Activated gamma-delta T cell treated with Interleukin-2 at 50 U/mL for 16 hours (primary cell): ENCODE measurements around the gene SYCP2.

ENCODE experiments used
- DNase-seq: peaks from one replicate; pipeline ENCODE4 v3.0.0-alpha.2; 2020

SYCP2 gene

GRCh38 chr20:59940129-59940955 lies 6.9 kb upstream of the SYCP2 start, which contains the start of the genes FAM217B and PPP1R3D:
FAM217B (plus strand) TSS chr20:59940389; CDS start chr20:59943944, 3,555 bp downstream.
PPP1R3D (minus strand) TSS chr20:59940305; CDS start chr20:59939931, 374 bp downstream.
- DNase-seq: peak; percentile 83

DNA sequence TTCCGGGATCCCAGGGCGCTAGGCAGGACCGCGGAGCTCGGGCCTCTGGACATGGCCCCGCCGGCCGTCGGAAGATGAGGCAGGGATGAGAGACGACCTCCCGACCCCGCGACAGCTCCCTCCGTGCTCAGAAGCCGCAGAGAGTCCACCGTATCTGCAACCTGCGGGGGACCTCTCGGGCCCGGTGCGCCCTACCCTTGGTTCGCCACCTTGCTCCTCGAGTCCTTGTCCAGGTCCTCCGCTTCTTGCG lies 6.4 kb upstream of the SYCP2 start:
- peak; percentile 6 for DNase-seq

- peak; percentile 7 for DNase-seq
Measured at GRCh38 chr20:59939052-59939878, 5.8 kb upstream of the SYCP2 start.

- no peak for DNase-seq
Measured at GRCh38 chr20:59938696-59939051, 5.2 kb upstream of the SYCP2 start.

DNA sequence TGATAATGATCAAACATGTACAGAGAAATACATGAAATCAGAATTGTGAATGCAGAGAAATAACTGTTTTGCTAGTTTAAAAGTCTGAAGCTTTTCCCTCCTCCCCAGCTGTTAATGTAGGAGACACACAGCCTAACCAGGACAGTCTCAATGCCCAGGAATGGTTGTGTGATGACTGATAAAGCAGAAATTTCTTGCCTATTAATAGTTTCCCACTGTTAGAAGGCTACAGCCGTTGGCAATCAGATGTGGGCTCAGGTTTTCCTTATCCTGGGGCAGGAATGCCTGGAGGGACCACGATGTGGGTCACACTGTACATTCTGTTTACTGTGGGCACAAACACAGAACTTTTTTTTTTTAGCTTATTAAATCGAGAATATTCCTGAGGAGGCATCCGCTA lies 4.8 kb upstream of the SYCP2 start:
- no peak for DNase-seq

- DNase-seq: no peak
Measured at GRCh38 chr20:59937150-59937549, 3.7 kb upstream of the SYCP2 start.

GRCh38 chr20:59936409-59936808 lies 3.0 kb upstream of the SYCP2 start:
- no peak for DNase-seq

GRCh38 chr20:59935457-59936185 lies 2.2 kb upstream of the SYCP2 start:
- DNase-seq: no peak

DNA sequence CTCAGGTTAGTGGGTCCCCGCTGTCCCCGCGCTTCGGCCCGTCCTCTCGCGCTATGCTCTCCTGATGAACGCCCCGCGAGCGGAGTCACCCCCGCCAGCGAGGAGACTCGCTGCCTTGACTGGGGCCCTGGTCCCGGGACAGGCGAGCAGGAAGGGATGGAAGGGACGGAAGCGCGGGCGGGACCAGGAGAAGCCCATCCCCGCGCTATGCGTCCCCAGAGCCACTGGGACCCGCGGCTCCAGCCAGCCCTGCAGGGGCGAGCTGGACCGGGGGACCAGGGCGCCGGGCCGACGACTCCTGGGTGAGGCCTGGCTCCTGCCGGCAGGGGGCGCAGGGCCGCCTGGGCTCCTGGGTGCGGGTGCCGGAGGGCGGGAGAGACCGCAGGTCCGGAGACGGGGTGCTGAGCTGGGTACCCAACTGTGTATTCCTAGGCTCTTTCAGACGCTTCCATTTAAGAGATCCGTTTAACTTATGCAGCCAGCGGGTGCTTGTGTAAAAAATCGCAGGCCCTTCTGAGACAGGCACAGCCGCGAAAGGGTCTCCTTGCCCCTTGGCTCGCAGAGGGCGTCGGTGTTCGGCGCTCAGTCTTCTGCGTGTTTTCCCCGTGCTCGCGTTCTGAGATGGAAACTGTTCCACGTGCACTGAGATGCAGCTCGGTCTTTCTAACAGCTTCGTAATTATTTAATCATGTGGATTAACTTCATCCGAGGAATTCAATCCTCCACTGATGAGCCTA lies 580 bp upstream of the SYCP2 start:
- peak; percentile 77 for DNase-seq

- DNase-seq: no peak
Measured at GRCh38 chr20:59932616-59933295, 681 bp downstream of the SYCP2 start.

DNA sequence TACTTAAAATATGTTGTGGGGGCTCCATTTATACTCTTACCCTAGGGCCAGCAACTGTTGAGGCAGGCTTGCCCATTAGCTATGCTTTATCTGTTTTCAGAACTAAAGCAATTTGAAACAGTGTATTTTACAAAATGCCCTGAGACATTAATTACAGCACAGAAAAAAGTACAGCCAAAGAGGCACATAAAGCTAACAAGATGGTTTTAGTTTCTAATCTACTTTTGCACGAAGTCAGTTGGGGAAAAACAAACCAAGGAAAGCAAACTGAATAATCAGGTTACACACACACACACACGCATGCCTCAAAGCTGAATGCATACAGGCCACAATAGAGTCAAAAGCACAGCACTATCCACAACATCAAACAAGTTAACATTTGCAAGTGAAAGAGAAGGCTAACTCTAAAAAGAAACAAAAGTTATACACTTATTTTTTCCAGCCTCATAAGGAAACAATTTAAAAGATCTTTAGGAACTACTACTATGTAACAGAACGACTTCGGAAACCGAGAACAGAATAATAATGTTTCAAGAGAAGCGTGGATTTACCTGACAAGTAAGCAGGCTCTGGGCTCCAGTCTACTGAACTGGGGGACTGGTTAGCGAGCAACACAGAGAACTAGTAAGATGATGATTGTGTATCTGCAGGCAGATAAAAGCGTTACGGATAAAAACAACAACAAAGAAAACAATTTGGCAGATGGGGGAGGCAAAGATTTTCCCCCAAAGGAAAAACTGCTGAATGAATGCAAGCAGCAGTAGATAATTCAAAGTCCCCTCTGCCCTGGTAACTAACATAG lies 1.7 kb downstream of the SYCP2 start:
- no peak for DNase-seq

- DNase-seq: no peak
Measured at GRCh38 chr20:59925899-59926298, 7.5 kb downstream of the SYCP2 start.

DNA sequence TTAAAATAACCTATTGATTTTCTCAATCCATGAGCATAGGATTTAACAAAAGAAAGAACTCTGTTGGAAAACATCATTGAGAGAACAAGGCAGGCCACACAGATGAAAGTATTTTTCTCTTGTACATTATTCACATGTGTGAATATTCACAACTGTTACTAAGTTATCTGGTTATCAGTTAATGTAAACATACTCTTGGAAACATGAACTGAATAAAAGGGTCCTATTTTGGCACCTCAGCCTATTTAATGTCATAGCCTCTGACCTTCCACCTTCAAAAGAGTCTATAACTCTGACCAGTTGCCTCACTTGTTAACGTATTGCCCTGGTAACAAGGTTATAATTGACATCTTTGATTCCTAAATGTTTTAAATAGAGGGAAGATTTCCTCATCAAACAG lies 8.1 kb downstream of the SYCP2 start:
- no peak for DNase-seq

DNA sequence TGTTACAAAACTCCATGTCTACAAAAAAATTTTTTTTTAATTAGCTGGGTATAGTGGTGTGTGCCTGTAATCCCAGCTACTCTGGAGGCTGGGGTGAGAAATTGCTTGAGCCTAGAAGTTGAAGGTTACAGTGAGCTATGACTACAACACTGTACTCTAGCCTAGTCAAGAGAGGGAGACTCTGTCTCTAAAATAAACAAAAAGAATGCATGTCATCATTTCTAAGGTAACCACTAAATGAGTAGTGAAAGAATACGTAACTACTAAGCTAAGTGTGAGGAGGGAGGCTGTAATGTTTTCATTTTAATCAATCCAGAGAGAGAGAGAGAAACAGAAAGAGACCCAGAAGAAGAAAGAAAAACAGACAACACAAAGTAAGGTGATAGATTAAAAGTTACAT lies 9.9 kb downstream of the SYCP2 start:
- no peak for DNase-seq

DNA sequence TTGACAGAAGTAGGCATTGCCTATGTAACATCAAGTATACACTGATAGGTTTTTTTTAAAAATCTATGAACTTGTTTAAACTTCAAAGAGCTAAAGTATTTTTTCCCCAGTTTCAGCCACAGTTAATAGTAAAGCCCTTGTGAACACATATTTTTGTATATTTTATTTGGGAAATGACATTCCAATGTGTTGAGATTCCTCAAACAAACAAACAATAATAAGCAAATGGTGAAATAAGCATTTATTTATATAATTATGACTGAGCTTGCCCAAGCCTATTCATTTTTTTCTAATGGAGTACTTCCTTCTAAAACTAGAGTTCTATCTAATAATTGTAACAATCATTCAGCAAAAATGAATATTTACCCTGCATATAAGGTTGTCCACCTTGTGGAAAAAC lies 12.5 kb downstream of the SYCP2 start:
- DNase-seq: no peak

DNA sequence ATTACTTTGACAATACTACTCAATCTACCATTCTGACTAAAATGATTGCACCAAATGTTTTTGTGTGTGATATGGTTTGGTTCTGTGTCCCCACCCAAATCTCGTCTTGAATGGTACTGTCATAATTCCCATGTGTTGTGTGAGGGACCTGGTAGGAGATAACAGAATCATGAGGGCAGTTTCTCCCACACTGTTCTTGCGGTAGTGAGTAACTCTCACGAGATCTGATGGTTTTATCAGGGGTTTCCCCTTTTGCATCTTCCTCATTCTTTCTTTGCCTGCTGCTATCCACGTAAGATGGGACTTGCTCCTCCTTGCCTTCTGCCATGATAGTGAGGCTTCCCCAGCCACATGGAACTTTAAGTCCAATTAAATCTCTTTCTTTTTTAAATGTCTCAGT lies 20.8 kb downstream of the SYCP2 start:
- no peak for DNase-seq

GRCh38 chr20:59911041-59911440 lies 22.4 kb downstream of the SYCP2 start:
- DNase-seq: no peak

DNA sequence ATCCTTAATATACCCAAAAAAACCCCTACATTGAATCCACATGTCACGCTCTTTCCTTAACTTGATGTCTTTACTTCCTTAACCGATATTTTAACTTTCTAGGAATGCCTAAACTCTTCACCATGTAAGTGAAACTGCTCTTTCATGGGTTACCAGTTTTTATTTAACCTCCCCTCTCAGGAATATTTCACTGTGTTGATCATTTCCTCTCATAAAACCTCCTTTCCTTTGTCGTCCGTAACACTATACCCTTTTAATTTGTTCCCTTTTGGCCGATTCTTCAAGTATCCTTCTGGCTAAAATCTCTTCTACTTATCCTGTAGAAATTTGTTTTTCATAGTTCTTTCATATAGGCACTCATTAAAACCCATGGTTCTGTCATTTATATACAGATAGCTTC lies 24.6 kb downstream of the SYCP2 start:
- no peak for DNase-seq

GRCh38 chr20:59903621-59904020 lies 29.8 kb downstream of the SYCP2 start:
- DNase-seq: no peak

GRCh38 chr20:59902470-59902869 lies 31.0 kb downstream of the SYCP2 start:
- no peak for DNase-seq

- no peak for DNase-seq
Measured at GRCh38 chr20:59895908-59896307, 37.5 kb downstream of the SYCP2 start.

DNA sequence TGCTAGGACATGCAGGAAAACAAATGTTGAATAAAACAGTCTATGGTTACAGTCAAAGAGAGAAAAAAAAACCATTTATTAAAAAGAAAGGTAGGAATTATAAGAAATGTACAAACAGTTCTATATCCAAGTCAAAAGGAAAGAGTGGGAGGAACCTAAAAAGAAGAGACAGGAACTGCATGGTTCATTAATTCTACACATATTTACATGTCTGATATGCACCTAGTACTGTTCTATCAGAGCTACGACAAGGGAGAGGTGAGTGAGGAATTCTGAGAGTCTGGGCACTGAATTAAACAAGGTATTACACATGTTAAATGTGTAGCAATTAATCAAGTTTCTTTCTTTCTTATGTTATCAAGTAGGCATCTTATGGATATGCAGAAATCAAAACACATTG lies 41.9 kb downstream of the SYCP2 start:
- no peak for DNase-seq
